ENCODE results near the gene FSTL5. TPM values are rescaled to one million over a fixed set of nuclear protein-coding genes. Genes with fewer than 3 reads are reported as not detected.
"Not testable (repeated sequence)": the region's sequence is repeated elsewhere in the genome, so short reads cannot be mapped to it uniquely, and the experiment has no call there.

The FSTL5 gene
- total RNA-seq, result 0.05 TPM in 1 of 2 replicates, not detected in the other

DNA sequence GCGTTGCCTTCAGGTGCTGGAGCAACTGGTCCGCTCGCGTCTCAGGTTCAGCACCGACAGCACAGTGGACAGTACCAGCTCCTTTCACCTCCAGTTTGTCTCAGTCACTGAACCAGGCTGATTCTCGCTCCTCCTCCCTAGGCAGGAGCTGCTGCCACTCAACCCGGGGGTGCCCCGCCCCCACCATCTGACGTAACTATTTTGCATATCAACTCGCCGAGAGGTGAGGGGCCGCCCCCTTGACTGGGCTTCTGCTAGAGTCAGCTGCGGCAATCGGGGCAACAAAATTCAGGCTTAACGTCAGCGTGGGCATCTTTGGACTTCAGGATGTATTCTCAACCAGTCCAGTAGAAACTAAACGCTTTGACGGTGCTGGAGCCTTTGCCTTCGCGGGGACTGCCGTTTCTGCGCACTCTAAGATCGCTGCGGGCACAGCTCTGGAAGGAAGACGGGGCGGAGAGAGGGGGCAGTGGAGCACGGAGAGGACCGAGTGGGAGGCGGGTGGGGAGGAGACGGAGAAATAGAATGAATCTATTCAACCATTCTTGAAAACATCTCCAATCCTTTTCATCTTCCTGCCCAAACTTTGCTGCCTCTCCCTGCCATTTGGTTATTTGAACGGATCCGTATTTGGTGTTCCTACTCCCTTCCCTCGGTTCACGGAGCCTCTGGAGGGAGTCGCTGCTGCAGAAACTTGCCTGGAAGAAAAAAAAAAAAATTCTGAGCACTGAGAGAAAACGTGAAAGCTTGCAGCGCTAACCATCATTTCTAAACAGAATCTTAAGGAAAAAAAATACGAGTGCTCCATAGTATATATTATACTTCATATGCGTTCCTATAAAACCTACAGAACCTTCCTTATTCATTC is at the start of gene FSTL5:
FSTL5 (minus strand) TSS at position 109 of the 868 bp plus-strand sequence. CDS start 52,604 bp downstream, outside the sequence.
- DNase-seq (ENCODE audit: low read depth), result peak; percentile 75

GRCh38 chr4:162209706-162210105 is 45.9 kb upstream of the FSTL5 start:
- DNase-seq (ENCODE audit: low read depth), result no peak

DNA sequence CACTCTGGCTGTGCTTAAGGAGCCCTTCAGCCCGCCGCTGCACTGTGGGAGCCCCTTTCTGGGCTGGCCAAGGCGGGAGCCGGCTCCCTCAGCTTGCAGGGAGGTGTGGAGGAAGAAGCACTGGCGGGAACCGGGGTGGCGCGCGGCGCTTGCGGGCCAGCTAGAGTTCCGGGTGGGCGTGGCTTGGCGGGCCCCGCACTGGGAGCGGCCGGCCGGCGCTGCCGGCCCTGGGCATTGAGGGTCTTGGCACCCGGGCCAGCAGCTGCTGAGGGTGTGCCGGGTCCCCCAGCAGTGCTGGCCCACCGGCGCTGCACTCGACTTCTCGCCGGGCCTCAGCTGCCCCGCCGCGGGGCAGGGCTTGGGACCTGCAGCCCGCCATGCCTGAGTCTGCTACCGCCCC is 39.7 kb upstream of the FSTL5 start:
- DNase-seq (ENCODE audit: low read depth), result not testable (repeated sequence)

DNA sequence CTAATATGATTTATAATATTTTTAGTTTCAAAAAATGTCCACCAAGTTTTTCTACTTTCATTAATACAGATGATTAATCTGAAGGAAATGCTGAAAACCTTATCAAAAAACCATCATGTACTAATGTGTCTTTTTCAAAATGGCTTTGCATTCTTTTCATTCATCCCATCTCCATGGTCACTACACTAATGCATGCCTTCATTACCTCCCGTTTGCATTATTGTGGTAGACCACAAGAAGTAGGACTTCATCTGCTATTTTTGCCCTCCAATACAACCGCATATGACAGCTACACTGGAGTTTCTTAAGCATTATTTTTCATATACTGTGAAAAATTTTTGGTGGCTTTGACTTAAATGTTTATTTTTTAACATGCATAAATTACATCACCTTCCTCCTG is 37.9 kb upstream of the FSTL5 start:
- no peak for DNase-seq (ENCODE audit: low read depth)

GRCh38 chr4:162170509-162170908 is 6.7 kb upstream of the FSTL5 start:
- no peak for DNase-seq (ENCODE audit: low read depth)

GRCh38 chr4:162164906-162165510 is 1.2 kb upstream of the FSTL5 start:
- DNase-seq (ENCODE audit: low read depth), result peak; percentile 7

DNA sequence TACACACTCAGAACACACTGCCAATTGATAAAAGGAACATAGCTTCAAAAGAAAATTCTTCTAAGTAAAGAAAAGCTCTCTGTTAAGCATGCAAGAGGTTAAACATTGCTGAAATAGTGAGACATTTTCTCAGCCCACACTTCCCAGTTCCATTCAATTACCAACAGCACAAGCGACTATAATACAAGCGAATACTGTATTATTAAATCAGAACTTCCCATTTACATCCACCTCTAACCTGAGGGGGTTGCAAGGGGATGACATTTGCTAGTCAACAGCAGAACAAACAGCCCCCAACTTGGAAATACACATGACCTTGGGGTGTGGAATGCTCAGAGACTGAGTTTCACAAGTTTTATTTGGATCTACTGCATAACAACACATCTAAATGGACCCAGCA is 1.1 kb downstream of the FSTL5 start:
- no peak for DNase-seq (ENCODE audit: low read depth)

- DNase-seq (ENCODE audit: low read depth), result no peak
Observed at GRCh38 chr4:162157241-162157640, 6.6 kb downstream of the FSTL5 start.

DNA sequence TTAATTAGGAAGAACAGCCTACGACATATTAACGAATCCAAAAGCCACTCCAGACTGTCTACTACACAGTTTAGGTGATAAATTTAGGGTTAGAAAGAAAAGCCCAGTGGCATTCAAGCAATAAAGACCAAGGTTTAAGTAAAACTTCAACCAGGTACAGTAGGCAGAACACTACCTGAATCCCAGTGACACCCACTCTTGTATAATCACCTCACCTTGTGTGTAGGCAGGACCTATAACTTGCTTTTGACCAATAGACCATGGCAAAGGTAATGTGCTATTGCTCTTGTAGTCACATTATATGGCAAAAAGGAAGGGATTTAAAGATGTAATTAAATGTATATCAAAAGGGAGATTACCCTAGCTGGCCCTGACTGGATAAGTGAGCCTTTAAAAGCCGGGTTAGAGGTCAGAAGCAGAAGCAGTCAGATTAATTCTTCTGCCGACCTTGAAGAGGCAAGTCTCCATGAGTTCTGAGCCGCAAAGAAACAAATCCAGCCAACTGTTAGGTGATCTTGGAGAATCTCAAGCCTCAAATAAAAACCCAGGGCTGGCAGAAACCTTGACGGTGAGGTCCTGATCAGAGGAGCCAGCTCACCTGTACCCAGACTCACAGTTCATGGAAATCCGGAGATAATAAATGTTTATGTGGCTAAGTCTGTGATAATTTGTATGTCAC is 8.8 kb downstream of the FSTL5 start:
- DNase-seq (ENCODE audit: low read depth), result no peak

DNA sequence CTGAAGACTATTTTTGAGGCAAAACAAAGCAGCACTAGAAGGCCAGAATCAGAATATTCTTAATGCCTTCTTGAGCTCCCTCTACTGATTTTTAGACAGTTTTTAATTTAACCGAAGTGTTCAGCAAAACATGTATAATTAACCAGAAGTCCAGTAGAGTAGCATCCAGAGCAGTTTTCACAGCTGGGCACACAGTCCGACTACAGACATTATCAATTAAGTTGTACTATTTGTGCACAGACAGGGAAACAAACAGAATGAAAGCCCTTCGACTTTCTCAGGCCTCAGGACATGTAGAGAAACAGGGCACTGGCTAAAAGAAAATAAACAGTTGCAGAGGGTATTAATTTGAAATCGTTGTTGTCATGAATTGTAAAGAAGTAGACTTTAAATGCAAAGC is 11.9 kb downstream of the FSTL5 start:
- no peak for DNase-seq (ENCODE audit: low read depth)

- no peak for DNase-seq (ENCODE audit: low read depth)
Observed at GRCh38 chr4:162151386-162151785, 12.4 kb downstream of the FSTL5 start.

GRCh38 chr4:162149644-162150043 is 14.2 kb downstream of the FSTL5 start:
- no peak for DNase-seq (ENCODE audit: low read depth)

GRCh38 chr4:162140051-162140683 is 23.6 kb downstream of the FSTL5 start:
- no peak for DNase-seq (ENCODE audit: low read depth)

DNA sequence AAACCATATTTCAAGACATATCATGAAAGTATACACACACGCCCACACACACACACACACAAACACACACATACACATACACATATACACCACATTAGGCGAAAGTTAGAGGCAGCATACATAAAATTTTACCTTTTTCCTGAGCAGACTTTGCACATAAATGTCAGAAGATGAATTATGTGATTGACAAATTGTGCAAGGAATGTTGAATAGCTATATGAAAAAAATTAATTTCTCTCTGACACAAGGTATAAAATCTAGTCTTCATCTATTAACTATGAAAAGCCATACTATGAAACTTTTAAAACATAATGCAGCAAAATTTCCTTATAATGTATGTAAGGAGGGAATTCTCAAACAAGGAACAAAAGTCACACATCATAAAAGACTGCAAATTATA is 24.4 kb downstream of the FSTL5 start:
- no peak for DNase-seq (ENCODE audit: low read depth)

- no peak for DNase-seq (ENCODE audit: low read depth)
Observed at GRCh38 chr4:162131256-162131655, 32.5 kb downstream of the FSTL5 start.

DNA sequence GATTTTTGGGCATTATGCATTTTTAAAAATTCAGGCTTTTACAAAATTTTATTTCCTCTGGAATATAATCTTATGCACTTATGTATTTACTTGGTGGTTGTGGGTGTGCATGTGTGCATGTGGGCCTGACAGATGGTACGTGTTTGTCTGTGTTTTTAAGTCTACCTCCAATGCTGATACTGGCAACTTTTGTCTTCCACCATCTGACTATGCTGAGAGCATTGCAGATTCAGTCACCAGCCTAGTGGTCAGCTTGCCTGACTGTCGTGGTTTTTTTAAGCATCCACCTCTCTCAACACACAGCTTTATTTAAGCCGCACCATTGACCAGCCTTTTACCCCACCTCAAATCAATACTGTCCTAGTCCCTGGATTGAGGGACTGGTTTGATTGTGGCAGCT is 37.1 kb downstream of the FSTL5 start:
- no peak for DNase-seq (ENCODE audit: low read depth)

DNA sequence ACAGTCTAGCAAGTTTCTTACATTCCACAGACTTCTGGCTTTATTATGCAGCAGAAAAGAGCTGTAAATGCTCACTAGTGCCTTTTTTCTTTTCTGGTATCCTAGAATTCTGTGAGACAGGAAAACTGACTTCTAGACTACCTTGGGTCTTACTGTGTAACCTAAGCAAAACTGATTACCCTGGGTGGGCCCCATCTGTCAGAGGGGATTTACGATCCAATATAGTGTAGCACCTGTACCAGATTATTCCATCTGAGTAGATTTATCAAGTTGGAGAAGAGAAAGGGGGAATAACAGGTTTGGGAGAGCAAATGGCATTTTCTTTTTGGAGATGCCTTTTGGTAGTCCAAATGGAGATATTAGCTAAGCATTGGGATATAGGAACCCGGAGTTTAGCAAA is 46.7 kb downstream of the FSTL5 start:
- DNase-seq (ENCODE audit: low read depth), result no peak

DNA sequence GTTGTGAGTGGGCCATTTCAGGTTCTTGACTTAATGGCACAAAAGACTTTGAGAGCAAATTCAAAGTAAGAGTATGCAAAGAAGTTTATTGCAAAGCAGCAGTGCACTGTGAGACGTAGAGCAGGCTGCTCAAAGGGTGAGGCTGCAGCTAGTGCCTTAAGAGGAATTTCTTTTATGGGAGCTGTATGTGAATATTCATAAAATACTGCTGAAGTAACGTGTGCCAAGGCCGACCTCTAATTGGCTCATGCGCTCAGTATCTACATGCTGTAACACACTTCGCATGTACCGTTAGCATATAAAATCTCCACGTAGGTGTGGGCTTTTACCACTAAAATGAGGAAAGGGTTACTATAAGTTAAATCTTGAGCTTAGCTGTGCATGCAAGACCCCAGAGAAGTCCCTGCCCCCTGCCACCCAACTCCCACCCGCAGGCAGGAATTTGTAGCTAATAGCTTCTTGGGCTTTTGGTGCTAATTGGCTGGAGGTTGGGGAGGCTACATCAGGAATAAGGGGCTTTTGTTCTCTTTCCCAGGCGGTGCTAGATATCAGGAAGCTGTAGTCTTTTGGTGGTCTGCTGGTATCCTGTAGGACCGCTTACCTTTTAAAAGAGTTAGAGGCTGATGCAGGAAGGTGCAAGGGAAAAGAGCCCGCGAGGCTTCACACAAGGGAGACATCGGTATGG is 47.6 kb downstream of the FSTL5 start:
- no peak for DNase-seq (ENCODE audit: low read depth)

GRCh38 chr4:162115333-162115732 is 48.5 kb downstream of the FSTL5 start:
- peak; percentile 25 for DNase-seq (ENCODE audit: low read depth)

- no peak for DNase-seq (ENCODE audit: low read depth)
Observed at GRCh38 chr4:162111078-162111477, 52.7 kb downstream of the FSTL5 start.

DNA sequence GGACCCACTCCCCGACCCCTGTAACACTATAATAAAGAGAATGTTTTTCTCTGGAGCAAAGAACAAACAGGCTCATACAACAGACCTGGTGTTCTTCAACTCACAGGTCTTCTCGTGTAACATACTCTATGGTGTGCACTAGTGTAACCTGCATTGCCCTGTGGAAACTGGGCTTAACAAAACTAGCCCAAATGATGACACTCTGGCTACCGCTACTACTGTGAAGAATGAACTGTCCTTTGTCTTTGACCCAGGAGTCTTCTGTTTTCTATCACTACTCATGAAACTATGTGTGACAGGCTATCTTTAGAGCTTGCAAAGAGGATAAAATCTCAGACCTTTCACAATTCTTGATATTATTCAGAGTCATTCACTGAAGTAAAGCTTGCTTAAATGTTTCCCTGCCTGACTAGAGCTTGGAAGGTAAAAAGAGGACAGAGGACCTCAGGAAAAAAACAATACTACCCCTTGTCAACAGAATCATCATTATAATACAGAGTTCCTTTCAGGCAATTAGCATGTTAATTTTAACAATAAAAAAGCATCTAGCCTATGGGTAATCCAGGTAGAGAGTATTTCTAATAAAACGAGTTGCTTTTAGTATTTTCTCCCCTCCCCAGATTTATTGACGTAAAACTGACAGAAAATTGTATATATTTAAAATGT is 59.2 kb downstream of the FSTL5 start:
- DNase-seq (ENCODE audit: low read depth), result no peak

All from renal cortical epithelial cell (primary cell).